Measurements from ENCODE around the gene UCK1. TPM values are rescaled to one million over a fixed set of nuclear protein-coding genes. Genes with fewer than 3 reads are reported as not detected.

Gene UCK1
- total RNA-seq, 2 donors from 2014 or later: 21.2 to 37.8 TPM

GRCh38 chr9:131511416-131511815 is 19.6 kb downstream of the UCK1 start:
- Histone ChIP-seq H3K4me3 (no peak overlapping the region), H3K36me3 (peaks cover 62% of the 10 kb centered on the region), H3K27me3 (no peaks in the 10 kb centered on the region), H3K27ac (no peak overlapping the region), H3K4me1 (no peaks in the 10 kb centered on the region), H3K9me3 (no peaks in the 10 kb centered on the region)
- DNase-seq (ENCODE audit: low spot score): no peak
- TF ChIP-seq, protein P1, sequence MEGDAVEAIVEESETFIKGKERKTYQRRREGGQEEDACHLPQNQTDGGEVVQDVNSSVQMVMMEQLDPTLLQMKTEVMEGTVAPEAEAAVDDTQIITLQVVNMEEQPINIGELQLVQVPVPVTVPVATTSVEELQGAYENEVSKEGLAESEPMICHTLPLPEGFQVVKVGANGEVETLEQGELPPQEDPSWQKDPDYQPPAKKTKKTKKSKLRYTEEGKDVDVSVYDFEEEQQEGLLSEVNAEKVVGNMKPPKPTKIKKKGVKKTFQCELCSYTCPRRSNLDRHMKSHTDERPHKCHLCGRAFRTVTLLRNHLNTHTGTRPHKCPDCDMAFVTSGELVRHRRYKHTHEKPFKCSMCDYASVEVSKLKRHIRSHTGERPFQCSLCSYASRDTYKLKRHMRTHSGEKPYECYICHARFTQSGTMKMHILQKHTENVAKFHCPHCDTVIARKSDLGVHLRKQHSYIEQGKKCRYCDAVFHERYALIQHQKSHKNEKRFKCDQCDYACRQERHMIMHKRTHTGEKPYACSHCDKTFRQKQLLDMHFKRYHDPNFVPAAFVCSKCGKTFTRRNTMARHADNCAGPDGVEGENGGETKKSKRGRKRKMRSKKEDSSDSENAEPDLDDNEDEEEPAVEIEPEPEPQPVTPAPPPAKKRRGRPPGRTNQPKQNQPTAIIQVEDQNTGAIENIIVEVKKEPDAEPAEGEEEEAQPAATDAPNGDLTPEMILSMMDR (IDR thresholded peaks at IDR 0.05): no peak

DNA sequence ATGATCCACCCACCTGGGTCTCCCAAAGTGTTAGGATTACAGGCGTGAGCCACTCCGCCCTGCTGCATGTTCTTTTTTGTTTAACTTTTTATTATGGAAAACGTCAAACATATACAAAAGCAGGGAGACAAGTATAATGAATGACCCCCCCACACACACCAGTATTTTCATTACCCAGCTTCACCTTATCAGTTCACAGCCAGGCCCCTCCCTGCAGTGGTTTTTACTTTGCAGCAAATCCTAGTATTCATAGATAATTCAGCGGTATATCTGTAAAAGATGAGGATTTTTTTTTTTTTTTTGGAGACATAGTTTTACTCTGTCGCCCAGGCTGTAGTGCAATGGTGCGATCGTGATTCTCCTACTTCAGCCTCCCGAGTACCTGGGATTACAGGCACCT is 26.1 kb downstream of the UCK1 start:
- H3K9me3 ChIP-seq: no peaks in the 10 kb centered on the region
- no peak overlapping the region for H3K4me3 ChIP-seq
- H3K27ac ChIP-seq: no peak overlapping the region
- H3K27me3 ChIP-seq: no peaks in the 10 kb centered on the region
- no peak for DNase-seq (ENCODE audit: low spot score)
- peaks cover 6% of the 10 kb centered on the region for H3K36me3 ChIP-seq
- TF ChIP-seq, protein P1 (IDR thresholded peaks at IDR 0.05): no peak
- H3K4me1 ChIP-seq: peaks cover 0 to 23% of the 10 kb centered on the region in 2 donors

- peaks cover 0 to 23% of the 10 kb centered on the region in 2 donors for H3K4me1 ChIP-seq
- H3K9me3 ChIP-seq: no peaks in the 10 kb centered on the region
- H3K36me3 ChIP-seq: peaks cover 8% of the 10 kb centered on the region
- no peaks in the 10 kb centered on the region for H3K27me3 ChIP-seq
- TF ChIP-seq, protein P1 (IDR thresholded peaks at IDR 0.05): no peak
- peak overlapping the region in 1 of 2 donors; percentile 77 for H3K27ac ChIP-seq
- DNase-seq (ENCODE audit: low spot score): no peak
- H3K4me3 ChIP-seq: peak overlapping the region; percentile 76 to 91
These were observed 27.2 kb downstream of the UCK1 start for GRCh38 chr9:131503626-131504465.

GRCh38 chr9:131502781-131503625 is 28.1 kb downstream of the UCK1 start, which contains the start of gene POMT1:
TSS of gene POMT1 (plus strand) at chr9:131502918. CDS start at chr9:131504219, 1,301 bp downstream.
- Histone ChIP-seq H3K27ac (peak within 1 kb of the TSS; percentile 77 to 78), H3K36me3 (peaks cover 14% of the 10 kb centered on the region), H3K4me1 (peaks cover 0 to 23% of the 10 kb centered on the region in 2 donors), H3K27me3 (no peaks in the 10 kb centered on the region), H3K4me3 (peak within 1 kb of the TSS; percentile 76 to 91), H3K9me3 (no peaks in the 10 kb centered on the region)
- TF ChIP-seq, protein P1 (IDR thresholded peaks at IDR 0.05): peak in 1 of 2 donors; percentile 24
- peak; percentile 85 for DNase-seq (ENCODE audit: low spot score)

DNA sequence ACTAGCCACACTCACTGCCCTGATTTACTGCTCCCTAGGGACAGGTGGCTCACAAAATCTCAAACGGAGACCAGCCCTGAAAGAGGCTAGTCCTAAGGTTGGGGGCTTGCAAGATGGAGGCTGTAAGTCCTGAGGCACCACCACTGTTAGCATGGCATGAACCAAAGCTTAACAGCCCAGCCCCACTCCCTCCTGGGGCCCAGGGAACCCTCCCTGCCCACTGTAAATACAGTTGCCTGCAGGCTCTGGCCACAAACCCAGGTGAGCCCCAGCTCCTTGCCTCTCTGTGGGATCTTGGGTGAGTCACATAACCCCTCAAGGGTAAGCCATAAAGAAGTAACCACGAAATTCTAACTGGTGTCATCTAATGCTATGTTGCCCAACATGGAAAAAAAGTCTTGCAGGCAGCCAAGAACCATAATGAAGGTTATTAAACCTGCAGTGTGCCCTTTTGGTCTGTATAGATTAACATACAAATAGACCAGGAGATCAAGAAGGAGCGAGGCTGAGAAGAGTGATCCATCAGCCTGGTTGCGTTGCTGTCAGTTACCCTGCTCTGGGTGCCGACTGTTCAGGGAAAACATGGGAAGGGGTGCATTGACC is 30.0 kb downstream of the UCK1 start:
- Histone ChIP-seq H3K36me3 (peaks cover 34% of the 10 kb centered on the region), H3K9me3 (no peaks in the 10 kb centered on the region)
- DNase-seq (ENCODE audit: low spot score): no peak

More for the DNA sequence above, 30.0 kb downstream of the UCK1 start:
- Histone ChIP-seq H3K4me1 (peaks cover 0 to 23% of the 10 kb centered on the region in 2 donors), H3K27me3 (no peaks in the 10 kb centered on the region), H3K4me3 (no peak overlapping the region), H3K27ac (no peak overlapping the region)
- TF ChIP-seq, protein P1 (IDR thresholded peaks at IDR 0.05): no peak

All from right atrium auricular region (tissue), 2 donors.